IPS-20b (cell line): ENCODE data around the gene GYPA.
"Not testable (repeated sequence)": the region's sequence is repeated elsewhere in the genome, so short reads cannot be mapped to it uniquely, and the experiment has no call there.

Experiments used
- H3K27ac ChIP-seq: one replicate; pipeline ENCODE4 v1.5.1; 2013; ENCODE audit warnings: low read length
- H3K27me3 ChIP-seq: 2 replicates; pipeline ENCODE4 v1.6.1; 2013; ENCODE audit warnings: mild to moderate bottlenecking, low read length, inconsistent platforms; ENCODE audit not compliant: insufficient read depth
- H3K36me3 ChIP-seq: 2 replicates; pipeline ENCODE4 v1.6.1; 2013; ENCODE audit warnings: low read depth, mild to moderate bottlenecking, inconsistent platforms, low read length, moderate library complexity; ENCODE audit not compliant: insufficient read depth
- H3K4me1 ChIP-seq: 2 replicates; pipeline ENCODE4 v1.6.1; 2013; ENCODE audit warnings: mild to moderate bottlenecking, control low read depth, inconsistent platforms, low read length, moderate library complexity; ENCODE audit not compliant: insufficient read depth
- H3K4me3 ChIP-seq: 2 replicates; pipeline ENCODE4 v1.5.1; 2013; ENCODE audit warnings: mild to moderate bottlenecking, low read length, inconsistent platforms
- H3K9ac ChIP-seq: 2 replicates; pipeline ENCODE4 v1.6.1; 2013; ENCODE audit warnings: low read depth, mild to moderate bottlenecking, inconsistent platforms, low read length, moderate library complexity
- H3K9me3 ChIP-seq: 2 replicates; pipeline ENCODE4 v1.6.1; 2013; ENCODE audit warnings: mild to moderate bottlenecking, low read depth, low read length, inconsistent platforms; ENCODE audit not compliant: insufficient read depth

The GYPA gene

DNA sequence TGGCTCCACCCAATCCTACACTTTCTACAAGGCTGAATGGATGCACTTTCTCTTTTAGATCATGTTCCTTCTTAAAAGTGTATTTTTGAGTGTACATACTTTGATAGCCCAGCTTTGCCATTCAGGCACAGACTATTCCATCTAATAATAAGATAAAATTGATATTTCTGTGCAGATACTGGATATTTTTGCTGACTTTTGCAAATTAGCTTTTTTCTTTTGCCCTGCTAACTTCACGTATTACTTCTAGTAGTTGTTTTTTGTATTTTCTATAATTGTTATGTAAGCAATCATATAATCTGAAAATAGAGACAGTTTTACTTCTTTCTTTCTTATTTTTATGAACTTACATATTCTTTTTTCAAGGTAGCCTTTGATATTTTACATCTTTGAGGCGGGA, 13.5 kb upstream of the GYPA start:
- Histone ChIP-seq H3K36me3 (no peaks in the 10 kb centered on the region), H3K4me1 (no peaks in the 10 kb centered on the region), H3K9me3 (peaks cover 8% of the 10 kb centered on the region), H3K27me3 (no peaks in the 10 kb centered on the region), H3K27ac (no peak overlapping the region), H3K9ac (no peak overlapping the region), H3K4me3 (no peak overlapping the region)

DNA sequence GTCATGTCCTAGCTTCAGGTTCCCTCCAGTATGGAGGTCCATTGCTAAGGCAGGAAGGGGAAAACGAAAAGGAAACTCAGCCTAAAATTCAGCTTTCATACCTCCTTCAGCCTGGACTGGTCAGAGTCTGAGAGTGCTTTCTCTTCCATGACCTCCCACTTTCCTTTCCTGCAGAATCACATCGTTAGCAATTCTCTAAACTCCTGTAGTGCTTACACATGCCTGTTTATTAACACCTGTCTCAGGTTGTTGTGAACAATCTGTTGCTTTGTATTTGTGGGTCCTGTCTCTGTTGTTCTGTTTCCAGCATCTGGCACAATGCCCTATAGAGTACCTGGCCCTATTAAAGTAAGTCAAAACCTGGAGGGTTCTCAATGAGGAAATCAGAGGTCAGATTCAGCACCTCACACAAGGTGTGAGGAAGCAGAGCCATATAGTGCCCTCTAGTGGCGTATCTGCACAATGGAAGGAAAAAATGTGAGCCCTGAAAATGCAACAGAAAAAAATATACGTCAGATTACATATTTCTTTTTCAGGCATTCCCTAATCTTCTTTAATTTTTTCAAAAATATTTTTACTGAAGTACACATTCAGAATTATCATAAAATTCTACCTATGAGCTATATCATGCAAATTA, 2.3 kb upstream of the GYPA start:
- H3K9me3 ChIP-seq, H3K4me1 ChIP-seq, H3K4me3 ChIP-seq, H3K36me3 ChIP-seq, H3K27ac ChIP-seq, H3K27me3 ChIP-seq, H3K9ac ChIP-seq: not testable (repeated sequence)

DNA sequence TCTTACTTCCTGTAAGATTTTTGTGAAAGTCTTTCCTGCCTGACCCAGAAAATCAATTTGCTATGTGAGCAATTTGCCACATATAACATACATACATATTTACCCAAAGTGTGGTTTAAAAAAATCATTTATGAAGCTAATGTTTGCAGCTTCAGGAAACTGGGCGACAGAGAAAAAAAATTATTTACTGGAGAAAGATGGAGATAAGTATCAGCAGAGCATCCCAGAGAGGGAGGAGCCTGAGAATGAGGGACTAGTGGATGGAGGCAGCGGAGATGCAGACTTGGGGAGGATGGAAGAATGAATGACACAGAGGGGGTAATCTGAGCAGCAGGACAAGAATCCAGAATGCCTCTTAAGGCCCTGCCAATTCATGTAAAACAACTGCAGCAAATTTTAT, 975 bp upstream of the GYPA start:
- Histone ChIP-seq H3K27ac (no peak overlapping the region), H3K27me3 (no peaks in the 10 kb centered on the region), H3K4me1 (no peaks in the 10 kb centered on the region), H3K36me3 (no peaks in the 10 kb centered on the region), H3K9ac (no peak overlapping the region), H3K4me3 (no peak overlapping the region), H3K9me3 (no peaks in the 10 kb centered on the region)

DNA sequence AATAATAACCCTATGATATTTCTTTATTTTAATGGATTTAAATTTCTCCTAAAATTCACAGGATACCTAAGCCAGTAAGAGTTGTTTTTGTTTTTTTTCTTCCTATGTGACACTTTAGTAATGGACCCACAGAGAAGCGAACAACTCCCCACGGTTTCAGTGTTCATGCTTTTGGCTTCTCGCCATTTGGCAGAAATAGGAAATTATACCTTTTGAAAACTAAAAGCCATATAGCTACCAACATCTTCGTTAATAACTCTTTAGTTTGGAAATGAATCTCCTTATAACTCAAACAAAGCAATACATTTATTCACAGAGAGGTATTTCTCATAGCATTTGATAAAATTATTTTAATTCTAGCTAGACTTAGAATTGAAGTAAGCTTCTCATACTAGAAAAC, 527 bp downstream of the GYPA start:
- not testable (repeated sequence) for H3K4me3 ChIP-seq, H3K27ac ChIP-seq, H3K4me1 ChIP-seq, H3K36me3 ChIP-seq, H3K9ac ChIP-seq, H3K9me3 ChIP-seq, H3K27me3 ChIP-seq

DNA sequence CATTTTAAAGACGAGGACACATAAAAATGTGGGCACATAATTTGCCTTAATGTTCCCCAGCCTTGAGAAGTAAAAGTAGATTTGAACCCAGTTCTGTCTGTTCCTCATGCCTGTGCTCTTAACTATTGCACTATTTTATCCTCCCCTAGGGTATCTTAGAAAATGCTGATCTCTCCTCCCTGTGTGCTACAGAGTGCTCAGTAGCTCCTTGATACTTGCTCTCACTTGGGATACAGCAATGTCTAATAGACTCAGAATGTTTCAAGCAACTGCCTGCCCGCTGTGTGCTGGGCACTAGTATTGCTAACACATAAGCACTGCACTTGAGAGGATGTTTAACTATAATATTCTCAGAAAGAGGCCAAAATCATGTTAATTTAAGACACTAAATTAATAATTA, 971 bp downstream of the GYPA start:
- H3K36me3 ChIP-seq, H3K9ac ChIP-seq, H3K4me3 ChIP-seq: not testable (repeated sequence)

DNA sequence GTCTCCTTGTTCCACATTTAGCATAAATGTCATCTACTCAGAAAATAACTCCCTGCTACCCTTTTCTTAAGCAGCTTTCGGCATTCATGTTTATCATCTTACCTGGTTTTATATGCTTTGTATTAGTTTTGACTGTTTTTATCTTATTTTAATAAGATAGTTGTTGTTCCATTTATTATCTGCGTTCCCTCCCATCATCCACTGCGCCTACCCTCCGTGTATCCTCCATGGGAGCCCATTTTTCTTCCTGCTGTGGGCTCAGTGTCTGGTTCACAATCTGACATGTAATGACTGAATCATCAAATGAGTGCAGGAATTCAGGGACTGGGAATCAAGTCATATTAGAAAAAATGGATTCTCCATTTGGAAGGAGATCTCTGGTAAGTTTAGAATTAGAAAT, 2.3 kb downstream of the GYPA start:
- H3K9me3 ChIP-seq, H3K4me1 ChIP-seq, H3K9ac ChIP-seq, H3K27me3 ChIP-seq, H3K4me3 ChIP-seq, H3K27ac ChIP-seq, H3K36me3 ChIP-seq: not testable (repeated sequence)

More for the DNA sequence above, 971 bp downstream of the GYPA start:
- H3K27me3 ChIP-seq, H3K4me1 ChIP-seq, H3K27ac ChIP-seq, H3K9me3 ChIP-seq: not testable (repeated sequence)

DNA sequence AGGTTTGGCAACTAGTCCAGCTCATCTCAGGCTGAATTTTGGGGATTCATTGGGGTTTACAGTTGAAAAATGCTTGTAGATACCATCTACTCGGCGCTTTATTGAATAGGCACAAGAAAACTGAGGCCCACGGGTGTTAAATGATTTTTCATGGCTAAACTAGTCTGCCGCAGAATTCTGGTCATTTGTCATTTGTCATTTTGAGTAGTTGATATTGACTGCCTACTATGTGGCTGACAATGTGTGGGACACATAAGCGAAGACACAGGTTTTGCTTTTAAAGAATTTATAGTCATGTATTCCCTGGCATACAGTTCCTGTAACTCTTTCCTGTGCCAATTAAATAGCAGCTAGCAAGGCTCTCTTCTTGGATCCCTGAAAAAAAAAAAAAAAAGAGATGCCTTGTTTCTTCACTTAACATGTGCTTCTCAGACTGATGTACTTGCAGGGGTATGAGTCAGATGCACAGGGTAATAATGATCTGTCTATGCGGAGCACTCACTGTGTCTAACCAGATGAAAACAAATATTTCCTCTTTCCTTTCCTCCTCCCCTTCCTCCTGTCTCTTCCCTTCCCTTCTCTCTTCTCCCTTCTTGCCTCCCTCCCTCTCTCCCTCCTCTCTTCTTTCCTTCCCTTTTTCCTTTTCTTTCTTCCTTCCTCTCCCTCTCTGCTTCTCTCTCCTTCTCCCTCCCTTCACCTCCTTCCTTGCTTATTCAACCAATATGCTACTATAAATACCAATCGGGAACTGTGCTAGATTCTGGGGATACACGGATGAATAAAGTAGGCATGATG, 3.2 kb downstream of the GYPA start:
- not testable (repeated sequence) for H3K4me1 ChIP-seq, H3K27ac ChIP-seq, H3K9ac ChIP-seq, H3K4me3 ChIP-seq, H3K27me3 ChIP-seq, H3K36me3 ChIP-seq, H3K9me3 ChIP-seq

DNA sequence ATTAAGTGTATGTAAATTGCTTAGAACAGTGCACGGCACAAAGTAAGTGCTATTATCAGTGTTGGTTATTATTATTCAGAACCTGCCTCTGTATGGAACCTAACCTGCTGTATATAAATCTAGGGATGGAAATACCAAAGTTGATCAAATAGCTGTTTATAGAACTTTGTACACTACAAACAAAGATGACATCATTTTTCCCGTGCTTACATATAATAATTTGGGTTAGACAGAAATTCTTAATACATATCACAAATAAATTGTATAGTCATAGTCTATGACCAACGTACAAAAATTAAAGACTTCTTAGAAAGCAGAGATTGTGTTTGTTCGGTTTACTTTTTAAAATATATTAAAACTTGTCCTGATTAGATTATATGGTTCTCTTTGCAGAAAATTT, 4.3 kb downstream of the GYPA start:
- H3K4me3 ChIP-seq, H3K27me3 ChIP-seq, H3K9me3 ChIP-seq, H3K4me1 ChIP-seq, H3K36me3 ChIP-seq, H3K9ac ChIP-seq, H3K27ac ChIP-seq: not testable (repeated sequence)

DNA sequence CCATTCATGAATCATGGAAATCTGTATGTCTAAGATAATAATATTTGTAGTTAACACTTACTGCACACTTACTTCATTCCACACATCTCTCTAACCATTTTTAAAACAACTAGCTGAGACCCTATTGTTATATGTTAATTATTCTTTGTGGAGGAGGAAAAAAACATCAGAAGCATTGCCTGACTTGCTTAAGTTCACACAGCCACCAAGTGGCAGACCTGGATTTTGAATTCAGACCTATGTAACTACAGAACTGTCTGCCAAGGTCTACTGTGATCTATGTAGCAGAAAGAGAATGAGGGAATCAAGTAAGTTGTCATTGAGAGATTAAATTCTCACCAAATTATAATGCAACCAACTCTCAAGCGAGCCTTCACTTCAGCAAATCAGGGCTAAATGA, 10.4 kb downstream of the GYPA start:
- H3K27ac ChIP-seq, H3K4me3 ChIP-seq, H3K4me1 ChIP-seq: not testable (repeated sequence)

DNA sequence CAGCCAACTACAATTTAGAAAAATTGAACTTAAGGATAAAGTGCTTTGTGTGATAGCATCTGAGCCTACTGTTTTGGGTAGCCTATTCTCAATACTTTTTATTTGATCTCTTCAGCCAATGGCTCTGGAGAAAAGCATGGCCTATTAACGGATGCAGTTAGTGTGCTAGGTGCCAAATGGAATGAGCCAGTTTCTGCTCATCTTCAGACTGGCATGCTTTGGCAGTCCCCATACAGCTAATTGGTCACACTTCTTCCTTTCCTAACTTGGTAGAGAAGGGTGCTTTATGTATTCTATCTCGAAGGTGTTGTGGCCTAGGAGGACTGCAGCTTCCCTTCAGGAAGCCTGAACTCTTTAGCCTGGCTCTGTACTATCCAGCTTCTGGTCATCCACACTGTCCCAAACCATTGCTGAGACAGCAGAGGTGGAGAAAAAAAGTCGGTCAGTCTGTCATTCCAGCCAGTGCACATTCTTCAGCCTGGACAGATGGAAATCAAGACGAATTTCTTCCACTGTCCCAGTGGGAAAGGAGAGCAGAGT, 11.1 kb downstream of the GYPA start:
- H3K4me1 ChIP-seq, H3K36me3 ChIP-seq, H3K27ac ChIP-seq, H3K9me3 ChIP-seq, H3K4me3 ChIP-seq, H3K27me3 ChIP-seq, H3K9ac ChIP-seq: not testable (repeated sequence)

More for the DNA sequence above, 10.4 kb downstream of the GYPA start:
- H3K9me3 ChIP-seq, H3K27me3 ChIP-seq, H3K9ac ChIP-seq, H3K36me3 ChIP-seq: not testable (repeated sequence)

DNA sequence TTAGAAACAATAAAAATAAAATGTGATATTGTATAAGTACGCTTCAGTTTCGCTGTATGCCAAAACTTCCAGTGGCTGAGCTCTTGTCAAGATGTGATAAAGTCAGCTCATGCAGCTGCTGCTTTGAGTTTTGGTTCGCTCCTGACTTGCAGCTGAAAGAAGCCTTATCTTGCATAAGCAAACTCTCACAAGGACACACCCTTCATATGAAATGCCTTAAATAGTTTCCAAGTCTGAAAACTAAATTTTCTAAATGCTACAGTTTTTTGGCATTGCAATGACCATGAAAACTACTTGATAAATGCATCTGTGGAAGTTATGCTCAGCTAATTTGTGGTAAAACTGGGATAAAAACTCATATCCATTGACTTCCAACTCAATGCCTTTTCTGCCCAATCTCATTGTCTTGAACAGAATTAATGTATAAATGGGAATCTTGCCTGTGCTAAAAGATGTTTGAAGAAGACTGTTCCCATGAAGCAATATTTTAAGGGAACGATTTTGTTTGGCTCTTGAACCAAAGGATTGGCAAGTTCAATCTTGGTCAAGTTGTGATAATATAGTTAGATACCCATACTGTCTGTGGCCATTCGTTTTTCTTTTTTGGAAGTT, 11.7 kb downstream of the GYPA start:
- H3K9me3 ChIP-seq, H3K9ac ChIP-seq, H3K36me3 ChIP-seq, H3K4me1 ChIP-seq, H3K27me3 ChIP-seq, H3K27ac ChIP-seq, H3K4me3 ChIP-seq: not testable (repeated sequence)

DNA sequence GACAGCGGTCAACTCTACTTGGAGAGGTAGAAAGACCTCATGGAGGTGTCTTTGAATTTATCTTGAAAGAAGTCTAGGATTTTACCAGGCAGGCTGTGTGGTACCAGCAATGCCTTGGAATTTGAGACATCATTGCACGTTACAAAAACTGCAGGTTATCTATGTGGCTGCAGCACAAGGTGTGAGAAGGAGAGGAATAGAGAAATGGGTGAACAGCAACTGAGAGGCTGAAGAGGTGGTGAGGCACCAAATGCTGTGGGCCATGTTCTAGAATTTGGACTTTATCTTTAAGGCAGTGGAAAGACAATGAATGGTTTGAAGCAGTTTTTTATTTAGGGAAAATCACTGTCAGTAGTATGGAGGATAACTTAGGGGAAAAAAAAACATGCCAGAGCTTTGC, 15.4 kb downstream of the GYPA start:
- not testable (repeated sequence) for H3K27ac ChIP-seq, H3K9ac ChIP-seq, H3K36me3 ChIP-seq, H3K4me3 ChIP-seq, H3K4me1 ChIP-seq, H3K9me3 ChIP-seq, H3K27me3 ChIP-seq
